A549 treated with ZK216348 at 1 μM for 4 hours (cell line): ENCODE results near the gene CDIP1. TPM values are rescaled to one million over a fixed set of nuclear protein-coding genes. Genes with fewer than 3 reads are reported as not detected.

Experiments used
- total RNA-seq: library from RNA; stranded (reverse); fragments of 200-300 nt; extraction: Qiagen RNA extraction; gene quantifications from 5 replicates; pipeline ENCODE4 v1.2.3, GENCODE V29; 2022; ENCODE audit warnings: low read depth

CDIP1 gene
- 10.4 to 15.6 TPM (median 13.7 TPM) in 5 replicates for total RNA-seq

DNA sequence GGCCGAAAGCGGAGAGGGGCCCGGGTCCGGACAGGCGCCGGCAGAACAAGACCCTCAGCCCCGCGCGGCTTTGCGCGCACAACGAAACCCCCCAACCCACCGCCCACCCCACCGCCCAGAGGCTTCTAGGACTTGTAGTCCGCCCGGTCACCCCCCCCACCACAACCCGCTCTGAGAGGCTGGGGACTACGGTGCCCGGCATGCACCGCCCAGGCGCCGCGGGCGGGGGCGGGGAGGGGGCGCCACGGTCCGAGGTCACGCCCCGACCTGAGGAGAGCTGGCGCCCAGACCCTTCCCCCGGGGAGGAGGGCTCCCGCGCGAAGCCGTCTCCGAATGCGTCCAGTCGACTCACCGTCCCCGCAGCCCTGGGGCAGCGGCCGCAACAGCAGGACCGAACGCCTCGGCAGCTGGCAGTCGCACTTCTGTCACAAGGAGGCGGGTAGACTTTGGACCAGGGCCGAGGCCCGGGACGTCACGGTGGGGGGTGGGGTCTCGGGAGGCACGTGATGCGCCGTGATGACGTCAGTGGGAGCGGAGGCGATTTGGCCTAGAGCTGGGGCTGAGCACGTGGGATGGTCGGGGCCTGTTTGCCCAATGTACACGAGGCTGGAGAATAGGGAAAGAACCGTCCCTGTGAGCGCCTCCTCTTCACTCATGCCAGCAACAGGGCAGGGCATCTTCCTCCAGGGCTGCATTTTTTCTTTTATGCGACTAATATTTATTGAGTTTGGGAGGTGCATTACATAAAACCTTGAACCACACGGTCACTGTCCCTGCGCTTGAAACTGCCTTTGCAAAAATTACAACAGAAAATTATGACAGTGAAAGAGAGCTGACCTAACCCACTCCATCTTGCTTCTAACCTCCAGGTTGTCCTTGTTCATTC, at the start of gene CDIP1:
Gene CDIP1 (minus strand): TSS at position 424 of the 886 bp plus-strand sequence. CDS start 24,643 bp downstream, outside the sequence.

DNA sequence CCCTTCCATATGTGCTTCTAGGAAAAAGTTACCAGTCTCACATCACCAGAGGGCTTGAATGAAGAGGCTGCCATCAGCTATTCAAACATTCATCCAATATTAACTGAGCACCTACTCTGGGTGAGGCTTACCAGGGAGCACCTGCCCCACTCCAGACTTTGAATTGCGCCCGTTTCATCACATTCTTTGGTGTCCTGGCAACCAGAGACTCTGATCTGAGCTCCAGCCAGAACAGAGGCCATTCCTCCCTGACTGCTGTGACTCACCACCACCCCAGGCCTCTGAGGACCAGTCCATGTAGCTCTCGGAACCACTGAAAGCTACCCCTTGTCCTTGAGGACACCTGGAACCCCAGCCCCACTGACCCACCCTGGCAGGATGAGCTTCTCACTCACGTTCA, 17.5 kb upstream of the CDIP1 start, which contains the start of gene C16orf96:
Gene C16orf96 (plus strand): TSS at position 229 of the 400 bp plus-strand sequence. CDS start 150 bp downstream, at position 379.

DNA sequence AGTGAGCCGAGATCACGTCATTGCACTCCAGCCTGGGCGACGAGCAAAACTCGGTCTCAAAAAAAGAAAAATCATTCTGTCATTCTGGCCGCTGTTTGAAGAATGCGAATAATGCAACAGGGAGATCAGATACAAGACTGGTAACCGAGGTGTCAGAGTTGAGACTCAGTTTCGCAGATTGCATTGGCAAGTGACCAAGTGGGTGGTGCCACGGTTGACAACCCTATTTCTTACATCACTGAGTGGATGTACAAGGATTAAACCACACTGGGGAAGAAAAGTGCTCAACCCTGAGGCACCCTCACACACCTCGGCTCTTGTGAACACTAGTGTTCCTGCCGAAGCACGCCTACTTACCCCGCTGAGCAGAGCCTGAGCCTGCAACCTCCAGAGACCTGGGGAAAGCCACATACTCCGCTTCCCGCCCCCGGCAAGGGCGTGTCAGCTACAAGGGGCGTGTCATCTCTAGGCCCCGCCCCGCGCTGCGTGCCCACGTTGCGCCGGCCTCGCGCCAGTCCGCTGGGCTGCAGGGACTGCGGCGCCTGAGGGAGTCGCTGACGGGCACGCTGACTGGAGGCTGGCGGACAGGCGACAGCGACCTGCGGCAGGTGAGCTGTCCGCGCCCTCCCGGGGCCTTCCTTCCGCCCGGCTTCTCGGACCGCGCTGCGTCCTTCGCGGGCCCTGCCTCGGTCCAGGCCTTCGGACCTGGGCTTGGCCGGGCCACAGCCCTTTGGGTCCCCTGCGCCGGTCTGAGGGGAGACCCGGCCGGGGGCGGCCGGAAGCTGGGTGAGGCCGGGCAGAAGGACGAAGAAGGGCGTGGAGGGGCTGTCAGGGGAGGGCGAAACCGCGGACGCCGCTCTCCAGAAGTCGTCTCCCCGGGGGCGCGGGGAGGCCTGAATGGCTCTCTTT, 62.4 kb downstream of the CDIP1 start, which contains the start of gene HMOX2:
Gene HMOX2 (plus strand): TSS at position 519 of the 909 bp plus-strand sequence. CDS start 29,127 bp downstream, outside the sequence.

DNA sequence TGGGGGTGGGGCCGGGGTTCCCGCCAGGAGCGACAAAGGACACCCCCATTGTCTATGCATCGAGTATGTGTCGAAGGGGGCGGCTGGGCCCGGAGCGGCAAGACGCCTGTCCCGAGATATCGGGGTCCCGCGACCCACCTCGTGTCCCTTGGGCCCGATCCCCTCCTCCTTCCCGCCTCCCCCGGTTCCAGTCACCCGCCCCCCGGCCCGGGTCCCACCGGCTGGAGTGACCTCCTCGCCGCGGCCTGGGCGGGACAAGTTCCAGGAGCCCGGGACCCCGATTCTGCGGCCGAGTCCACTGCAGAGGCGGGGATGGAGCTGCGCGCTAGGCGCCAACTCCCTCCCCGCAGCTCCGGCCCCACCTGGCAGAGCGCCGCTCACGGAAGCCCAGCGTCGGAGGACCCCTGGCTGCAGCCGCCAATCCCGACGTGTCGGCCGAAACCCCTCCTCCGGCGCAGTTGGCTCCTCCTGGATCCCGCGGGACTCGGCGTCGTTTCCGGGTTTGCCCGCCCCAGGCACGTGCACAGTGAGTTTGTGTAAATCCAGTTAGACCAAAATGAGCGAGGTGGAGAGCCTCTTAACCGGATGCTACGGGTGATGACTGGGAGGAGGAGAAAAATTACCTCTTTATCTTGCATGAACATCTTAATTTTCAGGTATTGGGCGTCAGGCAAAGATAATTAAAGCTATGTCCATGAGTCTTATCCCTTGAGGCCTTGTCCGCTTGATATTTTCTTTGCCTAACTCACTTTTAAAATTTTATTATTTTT, 64.2 kb downstream of the CDIP1 start, which contains the start of gene NMRAL1:
Gene NMRAL1 (minus strand): TSS at position 434 of the 770 bp plus-strand sequence. CDS start 493 bp downstream, outside the sequence.

Other genes starting within 250 kb of the CDIP1 start
- 17.5 to 29.4 TPM (median 28.8 TPM) in 5 replicates for gene GLIS2, start 222.7 kb downstream of the CDIP1 start, total RNA-seq
- 58.5 to 74.5 TPM (median 66.4 TPM) in 5 replicates for gene PAM16, start 187.5 kb downstream of the CDIP1 start, total RNA-seq
- 3.7 to 6.9 TPM (median 6.2 TPM) in 5 replicates for gene VASN, start 166.9 kb downstream of the CDIP1 start, total RNA-seq
- gene CORO7, start 122.2 kb downstream of the CDIP1 start, total RNA-seq: 13.9 to 19.3 TPM (median 16.2 TPM) in 5 replicates
- gene DNAJA3, start 112.9 kb downstream of the CDIP1 start, total RNA-seq: 49.4 to 74.2 TPM (median 70.2 TPM) in 5 replicates
- 42.6 to 47.1 TPM (median 45.8 TPM) in 5 replicates for gene NMRAL1, start 64.1 kb downstream of the CDIP1 start, total RNA-seq
- 55.8 to 63.3 TPM (median 60.4 TPM) in 5 replicates for gene HMOX2, start 62.4 kb downstream of the CDIP1 start, total RNA-seq
- 0.04 to 0.06 TPM in 2 of 5 replicates, not detected in the others for gene C16orf96, start 17.6 kb upstream of the CDIP1 start, total RNA-seq
- gene UBALD1, start 76.1 kb upstream of the CDIP1 start, total RNA-seq: 24.3 to 67.9 TPM (median 60.3 TPM) in 5 replicates
- gene MGRN1, start 86.1 kb upstream of the CDIP1 start, total RNA-seq: 29.4 to 49.3 TPM (median 40.3 TPM) in 5 replicates
- gene NUDT16L1, start 154.8 kb upstream of the CDIP1 start, total RNA-seq: 13.1 to 26.3 TPM (median 24.8 TPM) in 5 replicates
- gene ANKS3, start 195.5 kb upstream of the CDIP1 start, total RNA-seq: 16.5 to 28.9 TPM (median 28.2 TPM) in 5 replicates
- gene DNAAF8, start 195.8 kb upstream of the CDIP1 start, total RNA-seq: 1.2 to 2.1 TPM (median 1.4 TPM) in 5 replicates
- 5.4 to 10.9 TPM (median 8.2 TPM) in 5 replicates for gene ZNF500, start 228.4 kb upstream of the CDIP1 start, total RNA-seq
- gene SEPTIN12, start 249.6 kb upstream of the CDIP1 start, total RNA-seq: not detected in 5 replicates